HG03439 (cell line): ENCODE data around the gene LGI2.
"Not testable (repeated sequence)": the region's sequence is repeated elsewhere in the genome, so short reads cannot be mapped to it uniquely, and the experiment has no call there.

Experiments
- ATAC-seq: cut with Tn5 transposase; IDR thresholded peaks from one replicate; pipeline ENCODE4 v1.9.1; 2021; ENCODE audit warnings: mild to moderate bottlenecking, moderate library complexity; ENCODE audit not compliant: unreplicated experiment

The LGI2 gene

GRCh38 chr4:25050370-25051078, 19.8 kb upstream of the LGI2 start:
- no peak for ATAC-seq

- no peak for ATAC-seq
Measured at GRCh38 chr4:25043548-25043947, 12.8 kb upstream of the LGI2 start.

- ATAC-seq: no peak
Measured at GRCh38 chr4:25033526-25033925, 2.8 kb upstream of the LGI2 start.

GRCh38 chr4:25032126-25032525, 1.4 kb upstream of the LGI2 start:
- ATAC-seq: no peak

GRCh38 chr4:25031077-25031621, 403 bp upstream of the LGI2 start:
- ATAC-seq: no peak

DNA sequence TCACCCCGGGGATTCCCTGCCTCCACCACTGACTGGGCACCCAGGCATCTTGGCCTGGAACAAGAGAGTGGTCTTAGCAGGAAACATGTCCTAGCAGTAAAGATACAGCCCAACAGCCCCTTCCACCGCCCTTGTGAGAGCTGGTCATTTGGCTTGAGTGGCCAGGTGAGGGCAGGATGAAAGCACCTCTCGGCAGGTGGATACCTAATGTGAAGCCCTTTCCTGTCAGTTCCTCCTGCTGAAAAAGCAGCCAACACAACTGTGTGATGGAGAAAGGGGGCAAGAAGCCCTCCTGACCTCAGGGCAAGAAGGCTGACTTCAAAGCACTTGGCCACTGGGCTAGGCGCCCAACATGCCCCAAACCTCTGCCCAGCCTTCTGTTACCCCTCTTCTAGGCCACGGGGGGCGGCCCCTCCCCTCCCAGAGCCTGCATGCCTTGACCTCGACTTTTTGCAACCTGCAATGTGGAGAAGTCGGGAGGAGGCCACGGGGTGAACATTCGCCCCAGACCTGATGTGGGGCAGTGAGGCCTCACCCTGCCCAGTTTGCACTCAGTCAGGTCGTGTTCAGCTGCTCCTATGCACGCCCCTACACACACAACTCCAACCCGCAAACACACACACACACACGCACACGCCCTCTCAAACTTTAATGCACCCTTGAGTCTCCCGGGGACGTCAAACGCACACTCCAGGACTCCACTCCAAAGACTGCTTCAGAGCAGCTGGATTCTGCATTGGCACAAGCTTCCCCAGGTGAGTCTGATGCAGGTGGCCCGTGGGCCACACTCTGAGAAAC, 1.1 kb downstream of the LGI2 start:
- ATAC-seq: no peak

DNA sequence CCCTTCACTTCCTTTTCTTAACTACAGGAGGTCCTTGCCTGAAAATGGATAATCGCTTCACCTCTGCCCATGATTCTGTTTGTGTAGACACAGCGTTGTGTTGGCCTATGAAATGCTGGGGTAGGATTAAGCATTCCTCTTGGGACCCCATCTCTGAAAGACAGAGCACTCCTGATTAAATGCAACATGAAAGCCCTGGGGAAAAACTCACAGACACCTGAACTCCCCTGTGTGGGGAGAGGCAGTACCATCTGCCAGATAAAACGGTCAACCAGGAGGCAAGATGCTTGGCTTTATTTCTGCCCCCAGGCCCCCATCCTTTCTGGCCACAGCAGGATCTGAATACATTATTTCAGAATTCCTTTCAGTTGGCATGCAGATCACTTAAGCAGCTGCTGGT, 1.9 kb downstream of the LGI2 start:
- ATAC-seq: no peak

DNA sequence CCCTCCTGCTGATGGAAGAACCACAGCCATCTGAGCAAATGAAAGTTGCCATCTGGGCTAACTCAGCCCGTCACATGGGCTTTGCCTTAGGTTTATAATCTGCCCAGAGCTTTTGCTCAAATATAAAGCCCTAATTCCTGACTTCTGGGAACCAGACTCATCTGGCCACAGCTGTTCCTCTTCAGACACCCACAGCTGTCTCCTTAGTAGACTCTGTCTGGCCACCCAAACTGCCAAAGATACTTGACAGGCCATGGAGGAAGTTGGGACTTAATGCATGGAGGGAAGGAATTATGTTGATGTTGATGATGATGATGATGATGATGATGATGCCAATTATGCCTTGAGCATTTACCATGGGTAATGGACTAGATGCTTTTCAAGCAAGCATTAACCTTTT, 8.0 kb downstream of the LGI2 start:
- no peak for ATAC-seq

DNA sequence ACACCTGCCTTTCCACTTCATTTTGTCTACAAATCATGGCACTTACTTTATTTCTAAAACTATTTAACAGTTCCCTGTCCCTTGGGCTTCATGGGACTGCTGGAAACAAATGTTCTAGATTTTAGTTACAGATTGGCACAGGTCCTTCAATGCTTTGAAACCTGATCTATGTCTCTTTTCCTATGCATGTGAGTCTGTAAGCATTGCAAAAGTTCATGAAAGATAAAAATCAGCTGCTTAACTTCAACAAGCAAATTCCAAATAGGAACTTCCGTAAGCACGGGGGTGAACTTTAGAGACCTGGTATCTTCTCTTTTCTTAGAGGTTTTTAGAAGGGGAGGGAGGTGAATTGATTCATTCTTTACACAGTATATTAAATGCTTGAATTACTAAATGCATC, 9.5 kb downstream of the LGI2 start:
- ATAC-seq: no peak

- no peak for ATAC-seq
Measured at GRCh38 chr4:25020236-25020635, 10.5 kb downstream of the LGI2 start.

GRCh38 chr4:25019501-25019900, 11.2 kb downstream of the LGI2 start:
- ATAC-seq: no peak

DNA sequence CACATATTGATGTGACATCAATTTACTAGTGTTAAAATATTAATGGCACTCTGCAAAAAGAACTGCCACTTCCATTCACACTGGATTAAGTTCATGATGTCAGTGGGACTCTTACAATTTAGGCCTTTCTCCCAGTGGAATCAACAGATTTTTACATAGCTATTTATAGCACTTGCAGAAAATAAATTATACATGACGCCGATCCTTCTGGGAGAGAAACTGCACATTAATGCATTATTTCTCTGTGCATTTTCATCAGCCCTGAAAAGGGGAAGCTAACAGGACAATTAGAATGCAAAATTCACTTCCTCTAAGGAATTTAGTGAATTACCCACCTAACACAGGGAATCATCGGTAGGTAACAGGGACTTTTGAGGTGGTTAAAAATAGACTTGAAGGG, 15.7 kb downstream of the LGI2 start:
- no peak for ATAC-seq

DNA sequence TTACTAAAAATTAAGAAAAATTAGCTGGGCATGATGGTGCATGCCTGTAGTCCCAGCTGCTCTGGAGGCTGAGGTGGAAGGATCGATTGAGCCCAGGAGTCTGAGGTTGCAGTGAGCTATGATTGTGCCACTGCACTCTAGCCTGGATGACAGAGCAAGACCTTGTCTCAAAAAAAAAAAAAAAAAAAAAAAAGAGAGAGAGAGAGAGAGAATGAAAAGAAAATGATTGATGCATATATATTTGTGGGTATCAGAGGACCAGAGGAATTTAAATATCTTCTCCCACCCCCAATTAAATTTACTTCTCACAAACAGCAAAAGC, 16.1 kb downstream of the LGI2 start:
- ATAC-seq: not testable (repeated sequence)

DNA sequence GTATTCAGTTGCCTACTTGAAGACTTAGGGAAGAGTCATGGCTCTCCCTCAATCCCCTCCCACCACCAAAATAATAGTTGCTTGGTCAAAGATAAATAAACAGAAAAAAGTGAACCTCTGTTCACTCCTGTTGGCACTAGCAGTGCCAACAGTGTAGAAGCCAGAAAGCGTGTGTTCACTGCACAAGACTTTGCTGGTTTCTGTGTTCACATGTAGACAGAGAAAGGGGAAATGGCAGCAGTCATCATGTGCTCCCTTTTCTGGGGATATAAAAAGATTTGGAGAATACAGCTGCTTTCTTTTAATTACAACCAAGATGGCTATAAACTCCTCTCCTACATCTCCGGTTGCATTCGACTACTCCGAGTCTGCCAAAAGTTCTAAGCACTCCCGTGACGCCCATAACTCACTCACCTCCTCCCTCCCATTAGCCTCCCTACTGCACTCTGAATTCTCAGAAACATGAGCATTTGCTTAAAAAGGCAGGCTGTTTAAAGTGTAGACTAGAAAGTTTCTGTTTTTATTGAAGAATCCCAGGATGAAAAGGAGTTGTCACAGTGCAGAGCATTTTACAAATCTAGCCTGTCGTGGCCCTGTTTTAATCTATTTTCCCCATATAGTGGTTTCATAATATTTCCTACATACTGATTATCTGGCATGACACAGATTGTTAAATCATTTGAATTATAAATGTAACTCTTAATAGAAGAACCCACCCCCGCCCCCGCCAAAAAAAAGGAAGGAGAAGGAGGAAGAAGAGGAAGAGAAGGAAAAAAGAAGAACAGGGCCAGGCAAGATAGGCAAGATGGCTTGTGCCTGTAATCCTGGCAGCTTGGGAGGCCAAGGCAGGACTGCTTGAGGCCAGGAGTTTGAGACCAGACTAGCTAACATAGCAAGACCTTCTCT, 16.7 kb downstream of the LGI2 start:
- no peak for ATAC-seq

GRCh38 chr4:25012655-25013054, 18.1 kb downstream of the LGI2 start:
- ATAC-seq: no peak

DNA sequence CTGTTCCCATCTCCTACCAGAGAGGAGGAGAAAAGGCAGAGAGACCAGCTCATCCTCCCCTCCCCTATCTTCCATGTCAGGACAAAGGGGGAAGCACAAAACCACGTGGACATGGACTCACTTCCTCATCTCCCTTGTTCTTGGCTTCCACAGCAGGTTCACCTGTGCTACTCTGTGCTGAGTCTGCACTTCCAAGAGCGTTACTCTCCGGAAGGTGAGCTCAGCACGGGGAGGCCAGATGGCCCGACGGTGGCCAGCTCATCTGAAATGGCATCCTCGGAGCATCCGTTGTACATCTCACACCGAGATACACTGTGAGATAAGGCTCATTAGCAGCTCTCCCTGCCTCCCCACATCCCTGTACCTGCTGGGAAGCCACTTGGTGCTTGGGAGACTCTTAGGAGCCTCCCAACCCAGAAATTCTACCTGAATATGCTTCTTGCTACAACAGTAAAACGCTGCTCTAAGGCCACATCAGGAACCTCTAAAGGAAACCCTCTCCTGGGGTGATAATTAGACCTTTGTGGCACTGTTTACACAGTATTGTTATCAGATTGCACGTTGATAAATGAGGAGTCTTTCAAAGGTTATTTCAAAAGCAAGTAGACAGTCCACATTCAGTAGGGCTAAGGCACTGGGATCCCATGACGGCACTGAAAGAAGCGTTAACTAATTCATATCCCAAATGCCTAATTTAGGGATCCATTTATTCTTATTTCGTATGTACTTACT, 19.4 kb downstream of the LGI2 start:
- no peak for ATAC-seq

DNA sequence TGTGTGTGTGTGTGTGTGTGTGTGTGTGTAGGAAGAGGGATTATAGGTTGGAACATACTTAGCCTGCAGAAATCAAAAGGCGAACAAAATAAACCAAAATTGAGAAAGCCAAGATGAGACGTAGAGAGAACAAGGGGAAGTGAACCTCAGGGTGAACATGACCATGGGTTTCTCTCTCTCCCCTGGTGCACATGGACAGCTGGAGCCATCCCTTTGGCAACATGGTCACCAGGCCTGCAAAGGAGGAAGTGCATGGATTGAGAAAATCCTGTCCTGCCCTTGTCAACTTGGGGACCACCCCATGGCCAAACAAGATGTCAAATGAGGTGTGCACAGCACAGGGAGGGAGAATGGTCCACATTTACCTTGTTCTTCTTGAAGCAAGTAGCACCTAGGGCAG, 23.1 kb downstream of the LGI2 start:
- ATAC-seq: no peak

DNA sequence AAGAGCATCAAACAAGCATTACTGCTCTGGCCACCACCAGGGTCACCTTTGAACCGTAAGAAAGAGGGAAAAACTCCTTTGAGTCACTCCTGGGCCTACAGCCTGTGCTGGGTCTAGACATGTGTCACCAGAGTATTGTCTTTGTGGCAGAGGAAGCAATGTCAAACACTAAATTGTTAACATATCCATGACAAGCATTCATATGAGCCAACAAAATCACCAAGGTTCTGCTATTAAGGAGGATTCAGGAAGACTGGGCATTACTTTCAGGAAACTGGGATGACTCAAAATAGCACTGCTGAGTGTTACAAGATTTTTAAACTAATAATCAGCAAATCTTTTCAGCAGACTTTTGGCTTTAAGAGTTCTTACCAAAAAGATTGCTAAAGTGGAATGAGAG, 28.1 kb downstream of the LGI2 start:
- ATAC-seq: no peak

GRCh38 chr4:25001509-25001908, 29.2 kb downstream of the LGI2 start:
- ATAC-seq: no peak

GRCh38 chr4:25000639-25001038, 30.1 kb downstream of the LGI2 start:
- no peak for ATAC-seq
